IPS-18a (cell line): ENCODE data around the gene ST3GAL2.
"Not testable (repeated sequence)": the region's sequence is repeated elsewhere in the genome, so short reads cannot be mapped to it uniquely, and the experiment has no call there.

Experiments used
- H3K27ac ChIP-seq: one replicate; pipeline ENCODE4 v1.5.1; 2013; ENCODE audit warnings: low read length
- H3K27me3 ChIP-seq: one replicate; pipeline ENCODE4 v1.6.1; 2013; ENCODE audit warnings: mild to moderate bottlenecking, low read length; ENCODE audit not compliant: control insufficient read depth, insufficient read depth
- H3K36me3 ChIP-seq: one replicate; pipeline ENCODE4 v1.6.1; 2013; ENCODE audit warnings: low read depth, low read length; ENCODE audit not compliant: control insufficient read depth
- H3K4me1 ChIP-seq: one replicate; pipeline ENCODE4 v1.6.1; 2013; ENCODE audit warnings: low read depth, low read length; ENCODE audit not compliant: control insufficient read depth
- H3K4me3 ChIP-seq: one replicate; pipeline ENCODE4 v1.5.1; 2013; ENCODE audit warnings: low read length
- H3K9ac ChIP-seq: one replicate; pipeline ENCODE4 v1.6.1; 2013; ENCODE audit warnings: mild to moderate bottlenecking, low read length, moderate library complexity
- H3K9me3 ChIP-seq: one replicate; pipeline ENCODE4 v1.6.1; 2013; ENCODE audit warnings: low read depth, low read length; ENCODE audit not compliant: control insufficient read depth

Gene ST3GAL2

GRCh38 chr16:70463235-70463634 is 24.3 kb upstream of the ST3GAL2 start:
- Histone ChIP-seq H3K4me1 (no peaks in the 10 kb centered on the region), H3K4me3 (no peak overlapping the region), H3K9ac (no peak overlapping the region), H3K9me3 (no peaks in the 10 kb centered on the region), H3K27me3 (no peaks in the 10 kb centered on the region), H3K36me3 (no peaks in the 10 kb centered on the region), H3K27ac (no peak overlapping the region)

- no peaks in the 10 kb centered on the region for H3K27me3 ChIP-seq
- H3K9me3 ChIP-seq, result no peaks in the 10 kb centered on the region
- no peak overlapping the region for H3K4me3 ChIP-seq
- H3K36me3 ChIP-seq, result no peaks in the 10 kb centered on the region
- no peak overlapping the region for H3K9ac ChIP-seq
- no peaks in the 10 kb centered on the region for H3K4me1 ChIP-seq
- no peak overlapping the region for H3K27ac ChIP-seq
Observed at GRCh38 chr16:70460737-70461261, 21.9 kb upstream of the ST3GAL2 start.

GRCh38 chr16:70457446-70458166 is 18.7 kb upstream of the ST3GAL2 start:
- no peak overlapping the region for H3K4me3 ChIP-seq
- no peaks in the 10 kb centered on the region for H3K27me3 ChIP-seq
- no peaks in the 10 kb centered on the region for H3K9me3 ChIP-seq
- no peak overlapping the region for H3K27ac ChIP-seq
- peaks cover 4% of the 10 kb centered on the region for H3K4me1 ChIP-seq
- H3K9ac ChIP-seq, result no peak overlapping the region
- no peaks in the 10 kb centered on the region for H3K36me3 ChIP-seq

GRCh38 chr16:70455910-70456309 is 17.0 kb upstream of the ST3GAL2 start:
- Histone ChIP-seq H3K27me3 (no peaks in the 10 kb centered on the region), H3K4me3 (no peak overlapping the region), H3K36me3 (no peaks in the 10 kb centered on the region), H3K9me3 (no peaks in the 10 kb centered on the region), H3K27ac (no peak overlapping the region), H3K9ac (no peak overlapping the region), H3K4me1 (peaks cover 4% of the 10 kb centered on the region)

GRCh38 chr16:70454222-70455034 is 15.5 kb upstream of the ST3GAL2 start, which contains the start of gene FCSK:
Gene FCSK, plus strand, starts transcription at chr16:70454595. Its CDS starts 8,596 bp downstream, at chr16:70463191.
- Histone ChIP-seq H3K4me3 (peak within 1 kb of the TSS; percentile 88), H3K36me3 (no peaks in the 10 kb centered on the region), H3K27me3 (no peaks in the 10 kb centered on the region), H3K9ac (peak within 1 kb of the TSS; percentile 86), H3K27ac (peak within 1 kb of the TSS; percentile 99), H3K9me3 (no peaks in the 10 kb centered on the region), H3K4me1 (peaks cover 4% of the 10 kb centered on the region)

- Histone ChIP-seq H3K36me3 (no peaks in the 10 kb centered on the region), H3K4me3 (peak overlapping the region; percentile 88), H3K9ac (peak overlapping the region; percentile 86), H3K9me3 (no peaks in the 10 kb centered on the region), H3K27me3 (no peaks in the 10 kb centered on the region), H3K4me1 (peaks cover 4% of the 10 kb centered on the region), H3K27ac (peak overlapping the region; percentile 99)
Observed at GRCh38 chr16:70453892-70454221, 15.0 kb upstream of the ST3GAL2 start.

- Histone ChIP-seq H3K27me3 (no peaks in the 10 kb centered on the region), H3K27ac (no peak overlapping the region), H3K9ac (peak overlapping the region; percentile 86), H3K9me3 (no peaks in the 10 kb centered on the region), H3K36me3 (no peaks in the 10 kb centered on the region), H3K4me3 (peak overlapping the region; percentile 88), H3K4me1 (peaks cover 4% of the 10 kb centered on the region)
Observed at GRCh38 chr16:70453117-70453891, 14.4 kb upstream of the ST3GAL2 start.

GRCh38 chr16:70451004-70451340 is 12.1 kb upstream of the ST3GAL2 start:
- not testable (repeated sequence) for H3K27me3 ChIP-seq, H3K9me3 ChIP-seq, H3K4me1 ChIP-seq, H3K9ac ChIP-seq, H3K36me3 ChIP-seq, H3K27ac ChIP-seq, H3K4me3 ChIP-seq

GRCh38 chr16:70450142-70451003 is 11.5 kb upstream of the ST3GAL2 start:
- H3K36me3 ChIP-seq, H3K4me1 ChIP-seq, H3K27me3 ChIP-seq, H3K9ac ChIP-seq, H3K27ac ChIP-seq, H3K4me3 ChIP-seq, H3K9me3 ChIP-seq: not testable (repeated sequence)

- Histone ChIP-seq H3K9me3 (no peaks in the 10 kb centered on the region), H3K27ac (no peak overlapping the region), H3K4me1 (peaks cover 3% of the 10 kb centered on the region), H3K9ac (no peak overlapping the region), H3K36me3 (no peaks in the 10 kb centered on the region), H3K4me3 (no peak overlapping the region), H3K27me3 (no peaks in the 10 kb centered on the region)
Observed at GRCh38 chr16:70448075-70448474, 9.2 kb upstream of the ST3GAL2 start.
